GM19463 (cell line): ENCODE results near the gene BLMH.
A peak's percentile ranks its signal among the peaks of the same experiment; 100 is the strongest.

Source experiments
- ATAC-seq: cut with Tn5 transposase; IDR thresholded peaks from one replicate; pipeline ENCODE4 v1.9.1; 2021; ENCODE audit warnings: mild to moderate bottlenecking, moderate library complexity; ENCODE audit not compliant: unreplicated experiment

BLMH gene

GRCh38 chr17:30251931-30252330 lies 39.8 kb downstream of the BLMH start:
- no peak for ATAC-seq

- ATAC-seq = no peak
Measured at GRCh38 chr17:30249460-30249859, 42.3 kb downstream of the BLMH start.

GRCh38 chr17:30248786-30249185 lies 43.0 kb downstream of the BLMH start:
- ATAC-seq = no peak

GRCh38 chr17:30246460-30246859 lies 45.3 kb downstream of the BLMH start:
- ATAC-seq = no peak

- no peak for ATAC-seq
Measured at GRCh38 chr17:30244853-30245385, 46.8 kb downstream of the BLMH start.

GRCh38 chr17:30243568-30243967 lies 48.2 kb downstream of the BLMH start:
- no peak for ATAC-seq

GRCh38 chr17:30243002-30243401 lies 48.7 kb downstream of the BLMH start:
- ATAC-seq = no peak

GRCh38 chr17:30241051-30241450 lies 50.7 kb downstream of the BLMH start:
- no peak for ATAC-seq

- no peak for ATAC-seq
Measured at GRCh38 chr17:30240177-30240576, 51.6 kb downstream of the BLMH start.

- no peak for ATAC-seq
Measured at GRCh38 chr17:30239089-30239462, 52.7 kb downstream of the BLMH start.

- ATAC-seq = no peak
Measured at GRCh38 chr17:30238387-30239088, 53.2 kb downstream of the BLMH start.

GRCh38 chr17:30238003-30238344 lies 53.8 kb downstream of the BLMH start:
- ATAC-seq = no peak

GRCh38 chr17:30237296-30238002 lies 54.3 kb downstream of the BLMH start:
- ATAC-seq = no peak

GRCh38 chr17:30236766-30237165 lies 55.0 kb downstream of the BLMH start:
- ATAC-seq = no peak

GRCh38 chr17:30236297-30236624 lies 55.5 kb downstream of the BLMH start:
- ATAC-seq = no peak

GRCh38 chr17:30235386-30236296 lies 56.1 kb downstream of the BLMH start, which contains the start of gene SLC6A4:
Gene SLC6A4, minus strand, starts transcription at chr17:30235697. Its CDS starts 13,739 bp downstream, at chr17:30221958.
- no peak for ATAC-seq

GRCh38 chr17:30234964-30235363 lies 56.8 kb downstream of the BLMH start:
- ATAC-seq = peak; percentile 58

- ATAC-seq = no peak
Measured at GRCh38 chr17:30234296-30234695, 57.4 kb downstream of the BLMH start.

- no peak for ATAC-seq
Measured at GRCh38 chr17:30232824-30233427, 58.8 kb downstream of the BLMH start.

GRCh38 chr17:30232015-30232823 lies 59.5 kb downstream of the BLMH start:
- ATAC-seq = no peak
